Fibroblast of skin of left quadriceps (primary cell): ENCODE results near the gene B3GNT8.
"Not testable (repeated sequence)": the region's sequence is repeated elsewhere in the genome, so short reads cannot be mapped to it uniquely, and the experiment has no call there.

Experiments
- DNase-seq, 2 experiments: peaks; one replicate each; pipeline ENCODE4 v3.0.0-alpha.2; 2013; ENCODE audit warnings: low read depth in 2 of 2

Gene B3GNT8

GRCh38 chr19:41391618-41392017 is 35.6 kb downstream of the B3GNT8 start:
- DNase-seq, result no peak

GRCh38 chr19:41386442-41386841 is 40.7 kb downstream of the B3GNT8 start:
- no peak for DNase-seq

GRCh38 chr19:41384351-41384750 is 42.8 kb downstream of the B3GNT8 start:
- DNase-seq, result no peak

GRCh38 chr19:41381536-41381935 is 45.6 kb downstream of the B3GNT8 start:
- DNase-seq, result not testable (repeated sequence)

GRCh38 chr19:41377977-41378709 is 49.0 kb downstream of the B3GNT8 start:
- no peak for DNase-seq

- DNase-seq, result no peak
These were observed 50.2 kb downstream of the B3GNT8 start for GRCh38 chr19:41376998-41377365.

GRCh38 chr19:41376241-41376997 is 50.8 kb downstream of the B3GNT8 start, which contains the start of gene TMEM91:
TSS of gene TMEM91 (plus strand) at chr19:41376533. CDS start at chr19:41378310, 1,777 bp downstream.
- DNase-seq, result no peak
